SJSA1 (cell line): ENCODE data around the gene GOLGA8T. TPM values are rescaled to one million over a fixed set of nuclear protein-coding genes. Genes with fewer than 3 reads are reported as not detected.
"Not testable (repeated sequence)": the region's sequence is repeated elsewhere in the genome, so short reads cannot be mapped to it uniquely, and the experiment has no call there.

ENCODE experiments used
- DNase-seq, 2 experiments: peaks; one replicate each; pipeline ENCODE4 v3.0.0-alpha.2; 2015 to 2020; ENCODE audit warnings: low spot score in 2 of 2, low read depth in 1 of 2
- H3K27ac ChIP-seq: fragments of 250-450 bp; sonication (Bioruptor Pico); 2 replicates; pipeline ENCODE4 v1.5.1; 2020; ENCODE audit warnings: mild to moderate bottlenecking, moderate library complexity
- H3K27me3 ChIP-seq: fragments of 250-450 bp; sonication (Bioruptor Pico); replicated peaks from 2 replicates; pipeline ENCODE4 v1.5.1; 2020; ENCODE audit warnings: mild to moderate bottlenecking, moderate library complexity
- H3K36me3 ChIP-seq: fragments of 250-450 bp; sonication (Bioruptor Pico); 2 replicates; pipeline ENCODE4 v1.5.1; 2020; ENCODE audit warnings: mild to moderate bottlenecking
- H3K4me1 ChIP-seq: fragments of 250-450 bp; sonication (Bioruptor Pico); replicated peaks from 2 replicates; pipeline ENCODE4 v1.6.1; 2021; ENCODE audit warnings: mild to moderate bottlenecking
- H3K4me3 ChIP-seq: fragments of 250-450 bp; sonication (Bioruptor Pico); 2 replicates; pipeline ENCODE4 v1.5.1; 2020; ENCODE audit warnings: mild to moderate bottlenecking
- H3K9me3 ChIP-seq: fragments of 250-450 bp; sonication (Bioruptor Pico); replicated peaks from 2 replicates; pipeline ENCODE4 v1.5.1; 2020; ENCODE audit warnings: mild to moderate bottlenecking
- total RNA-seq: library from RNA; depleted of rRNA; stranded (reverse); fragments of >200 nt; shearing (Covaris generic); gene quantifications from 2 replicates; pipeline ENCODE4 v1.2.3, GENCODE V29; 2014; rRNA removed

The GOLGA8T gene
- total RNA-seq = 0.32 TPM in 1 of 2 replicates, not detected in the other

GRCh38 chr15:30134751-30135150 lies at the start of gene GOLGA8T:
Gene GOLGA8T, plus strand, starts transcription at chr15:30135051. Its CDS starts 98 bp downstream, at chr15:30135149.
- H3K4me1 ChIP-seq, H3K36me3 ChIP-seq, H3K27ac ChIP-seq, H3K4me3 ChIP-seq, H3K9me3 ChIP-seq, DNase-seq, H3K27me3 ChIP-seq: not testable (repeated sequence)

- H3K36me3 ChIP-seq, H3K4me3 ChIP-seq, H3K27ac ChIP-seq, H3K9me3 ChIP-seq, H3K4me1 ChIP-seq, DNase-seq, H3K27me3 ChIP-seq: not testable (repeated sequence)
Measured at GRCh38 chr15:30097827-30098226, 37.0 kb upstream of the GOLGA8T start.

GRCh38 chr15:30102890-30103289 lies 32.0 kb upstream of the GOLGA8T start:
- not testable (repeated sequence) for H3K27me3 ChIP-seq, DNase-seq, H3K4me1 ChIP-seq, H3K36me3 ChIP-seq, H3K27ac ChIP-seq, H3K9me3 ChIP-seq, H3K4me3 ChIP-seq

- not testable (repeated sequence) for H3K27ac ChIP-seq, H3K36me3 ChIP-seq, H3K27me3 ChIP-seq, H3K4me1 ChIP-seq, DNase-seq, H3K4me3 ChIP-seq, H3K9me3 ChIP-seq
Measured at GRCh38 chr15:30103941-30104507, 30.8 kb upstream of the GOLGA8T start.

GRCh38 chr15:30110591-30110990 lies 24.3 kb upstream of the GOLGA8T start:
- H3K36me3 ChIP-seq, H3K4me1 ChIP-seq, H3K9me3 ChIP-seq: not testable (repeated sequence)

GRCh38 chr15:30130066-30130465 lies 4.8 kb upstream of the GOLGA8T start:
- DNase-seq, H3K27me3 ChIP-seq: not testable (repeated sequence)

More at GRCh38 chr15:30110591-30110990, 24.3 kb upstream of the GOLGA8T start:
- not testable (repeated sequence) for DNase-seq, H3K27me3 ChIP-seq, H3K27ac ChIP-seq, H3K4me3 ChIP-seq

GRCh38 chr15:30143246-30143645 lies 8.4 kb downstream of the GOLGA8T start:
- H3K9me3 ChIP-seq, H3K27me3 ChIP-seq, H3K36me3 ChIP-seq, H3K4me1 ChIP-seq, DNase-seq, H3K27ac ChIP-seq, H3K4me3 ChIP-seq: not testable (repeated sequence)

More at GRCh38 chr15:30130066-30130465, 4.8 kb upstream of the GOLGA8T start:
- not testable (repeated sequence) for H3K4me1 ChIP-seq, H3K9me3 ChIP-seq, H3K36me3 ChIP-seq, H3K4me3 ChIP-seq, H3K27ac ChIP-seq

GRCh38 chr15:30149891-30150290 lies 15.0 kb downstream of the GOLGA8T start:
- H3K27ac ChIP-seq, H3K9me3 ChIP-seq, H3K4me3 ChIP-seq, H3K36me3 ChIP-seq, H3K27me3 ChIP-seq, H3K4me1 ChIP-seq, DNase-seq: not testable (repeated sequence)

GRCh38 chr15:30162479-30163357 lies 27.9 kb downstream of the GOLGA8T start:
- H3K4me1 ChIP-seq = not testable (repeated sequence)

GRCh38 chr15:30163759-30164158 lies 28.9 kb downstream of the GOLGA8T start:
- H3K36me3 ChIP-seq, DNase-seq, H3K4me3 ChIP-seq, H3K27ac ChIP-seq, H3K4me1 ChIP-seq, H3K9me3 ChIP-seq, H3K27me3 ChIP-seq: not testable (repeated sequence)

More at GRCh38 chr15:30162479-30163357, 27.9 kb downstream of the GOLGA8T start:
- H3K36me3 ChIP-seq, H3K4me3 ChIP-seq, H3K27me3 ChIP-seq, DNase-seq, H3K9me3 ChIP-seq, H3K27ac ChIP-seq: not testable (repeated sequence)

- H3K4me3 ChIP-seq, H3K27ac ChIP-seq, H3K36me3 ChIP-seq, H3K4me1 ChIP-seq, DNase-seq, H3K9me3 ChIP-seq, H3K27me3 ChIP-seq: not testable (repeated sequence)
Measured at GRCh38 chr15:30164257-30164656, 29.4 kb downstream of the GOLGA8T start.

GRCh38 chr15:30167403-30167802 lies 32.6 kb downstream of the GOLGA8T start:
- not testable (repeated sequence) for H3K4me3 ChIP-seq, H3K27ac ChIP-seq, H3K4me1 ChIP-seq, H3K9me3 ChIP-seq, DNase-seq, H3K27me3 ChIP-seq, H3K36me3 ChIP-seq

GRCh38 chr15:30167886-30168285 lies 33.0 kb downstream of the GOLGA8T start:
- not testable (repeated sequence) for H3K4me3 ChIP-seq

GRCh38 chr15:30171452-30171851 lies 36.6 kb downstream of the GOLGA8T start:
- not testable (repeated sequence) for H3K9me3 ChIP-seq, H3K4me1 ChIP-seq, H3K36me3 ChIP-seq, H3K4me3 ChIP-seq, DNase-seq, H3K27ac ChIP-seq, H3K27me3 ChIP-seq

More at GRCh38 chr15:30167886-30168285, 33.0 kb downstream of the GOLGA8T start:
- not testable (repeated sequence) for H3K27ac ChIP-seq, H3K9me3 ChIP-seq, H3K4me1 ChIP-seq, H3K36me3 ChIP-seq, DNase-seq, H3K27me3 ChIP-seq
